ENCODE results near the gene TAS2R40. TPM values are rescaled to one million over a fixed set of nuclear protein-coding genes. Genes with fewer than 3 reads are reported as not detected.
"Not testable (repeated sequence)": the region's sequence is repeated elsewhere in the genome, so short reads cannot be mapped to it uniquely, and the experiment has no call there.

The TAS2R40 gene
- polyA plus RNA-seq, 2 of the 4 experiments (the other 2 are of a cell fraction), result not detected

DNA sequence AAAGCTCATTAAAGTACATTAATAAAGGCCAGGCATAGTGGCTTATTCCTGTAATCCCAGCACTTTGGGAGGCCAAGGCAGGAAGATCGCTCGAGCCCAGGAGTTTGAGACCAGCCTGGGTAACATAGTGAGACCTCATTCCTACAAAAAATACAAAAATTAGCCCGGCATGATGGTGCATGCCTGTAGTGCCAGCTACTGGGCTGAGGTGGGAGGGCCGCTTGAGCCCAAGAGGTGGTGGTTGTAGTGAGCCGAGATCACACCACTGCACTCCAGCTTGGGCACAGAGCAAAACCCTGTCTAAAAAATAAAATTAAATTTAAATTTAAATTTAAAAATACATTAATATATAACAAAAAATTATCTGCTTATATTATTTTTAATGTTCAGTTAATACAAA, 45.7 kb upstream of the TAS2R40 start (continued):
- TF ChIP-seq ATOH8 (CRISPR knock-in tag; IDR thresholded peaks at IDR 0.05; ENCODE audit: low read depth), result no peak
- TF ChIP-seq, protein P1, sequence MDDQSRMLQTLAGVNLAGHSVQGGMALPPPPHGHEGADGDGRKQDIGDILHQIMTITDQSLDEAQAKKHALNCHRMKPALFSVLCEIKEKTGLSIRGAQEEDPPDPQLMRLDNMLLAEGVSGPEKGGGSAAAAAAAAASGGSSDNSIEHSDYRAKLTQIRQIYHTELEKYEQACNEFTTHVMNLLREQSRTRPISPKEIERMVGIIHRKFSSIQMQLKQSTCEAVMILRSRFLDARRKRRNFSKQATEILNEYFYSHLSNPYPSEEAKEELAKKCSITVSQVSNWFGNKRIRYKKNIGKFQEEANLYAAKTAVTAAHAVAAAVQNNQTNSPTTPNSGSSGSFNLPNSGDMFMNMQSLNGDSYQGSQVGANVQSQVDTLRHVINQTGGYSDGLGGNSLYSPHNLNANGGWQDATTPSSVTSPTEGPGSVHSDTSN (IDR thresholded peaks at IDR 0.05), result no peak
- TF ChIP-seq POLR2A (IDR thresholded peaks at IDR 0.05; ENCODE audit: low read length), result no peak

DNA sequence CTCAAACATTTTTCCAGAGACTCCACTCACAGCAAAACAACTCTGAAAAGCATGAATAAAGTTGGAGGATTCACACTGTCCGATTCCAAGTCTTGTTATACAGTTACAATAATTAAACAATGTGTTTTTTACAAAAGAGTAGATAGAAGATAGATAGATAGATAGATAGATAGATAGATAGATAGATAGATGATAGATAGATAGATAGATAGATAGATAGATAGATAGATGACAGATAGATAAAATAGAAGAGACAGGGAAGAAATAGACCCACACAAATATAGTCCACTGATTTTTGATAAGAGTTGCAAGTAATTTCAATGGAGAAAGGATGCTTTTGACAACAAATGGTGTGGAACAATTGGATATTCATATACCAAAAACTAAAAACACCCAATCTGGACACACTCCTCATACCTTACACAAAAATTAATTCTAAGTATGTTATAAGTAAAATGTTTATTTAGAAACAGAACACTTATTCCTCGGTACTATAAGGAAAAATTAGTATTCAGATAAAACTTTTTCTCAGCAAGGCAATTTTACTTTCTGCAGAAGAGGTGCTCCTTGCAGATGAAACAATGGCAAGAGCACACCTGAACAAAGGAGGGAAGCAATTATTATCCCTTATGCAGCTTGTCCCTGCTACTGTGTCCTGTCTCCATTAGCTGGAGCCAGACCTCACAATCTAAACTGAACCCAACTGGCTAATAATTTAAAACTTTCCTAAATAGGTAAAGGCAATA, 44.3 kb upstream of the TAS2R40 start:
- peaks cover 10% of the 10 kb centered on the region; the same call in 2 of the 3 replicates for H3K9me3 ChIP-seq
- 0 out of 3 replicates have a peak, but pooled peaks cover 3% of the 10 kb centered on the region for H3K4me1 ChIP-seq
- no peak overlapping the region for H3K27ac ChIP-seq
- ChIA-PET POLR2A (no interaction called here), CTCF (no interaction called here)
- no peak for FAIRE-seq
- 8% methylated on average over 2 of the region's 2 CpGs for WGBS (ENCODE audit: missing lambda C conversion rate)
- DNase-seq (ENCODE audit: low read depth in 1 of 2, low spot score in 1 of 2), result no peak
- H3K4me2 ChIP-seq, result no peak overlapping the region
- no peak overlapping the region for H3K4me3 ChIP-seq
- TF ChIP-seq JUN (IDR thresholded peaks at IDR 0.05), result no peak
- TF ChIP-seq POLR2AphosphoS2 (conservative IDR thresholded peaks at IDR 0.05; ENCODE audit: low read length), result no peak
- TF ChIP-seq, protein P2, sequence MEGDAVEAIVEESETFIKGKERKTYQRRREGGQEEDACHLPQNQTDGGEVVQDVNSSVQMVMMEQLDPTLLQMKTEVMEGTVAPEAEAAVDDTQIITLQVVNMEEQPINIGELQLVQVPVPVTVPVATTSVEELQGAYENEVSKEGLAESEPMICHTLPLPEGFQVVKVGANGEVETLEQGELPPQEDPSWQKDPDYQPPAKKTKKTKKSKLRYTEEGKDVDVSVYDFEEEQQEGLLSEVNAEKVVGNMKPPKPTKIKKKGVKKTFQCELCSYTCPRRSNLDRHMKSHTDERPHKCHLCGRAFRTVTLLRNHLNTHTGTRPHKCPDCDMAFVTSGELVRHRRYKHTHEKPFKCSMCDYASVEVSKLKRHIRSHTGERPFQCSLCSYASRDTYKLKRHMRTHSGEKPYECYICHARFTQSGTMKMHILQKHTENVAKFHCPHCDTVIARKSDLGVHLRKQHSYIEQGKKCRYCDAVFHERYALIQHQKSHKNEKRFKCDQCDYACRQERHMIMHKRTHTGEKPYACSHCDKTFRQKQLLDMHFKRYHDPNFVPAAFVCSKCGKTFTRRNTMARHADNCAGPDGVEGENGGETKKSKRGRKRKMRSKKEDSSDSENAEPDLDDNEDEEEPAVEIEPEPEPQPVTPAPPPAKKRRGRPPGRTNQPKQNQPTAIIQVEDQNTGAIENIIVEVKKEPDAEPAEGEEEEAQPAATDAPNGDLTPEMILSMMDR (IDR thresholded peaks at IDR 0.05), result no peak
- no peak for ATAC-seq

DNA sequence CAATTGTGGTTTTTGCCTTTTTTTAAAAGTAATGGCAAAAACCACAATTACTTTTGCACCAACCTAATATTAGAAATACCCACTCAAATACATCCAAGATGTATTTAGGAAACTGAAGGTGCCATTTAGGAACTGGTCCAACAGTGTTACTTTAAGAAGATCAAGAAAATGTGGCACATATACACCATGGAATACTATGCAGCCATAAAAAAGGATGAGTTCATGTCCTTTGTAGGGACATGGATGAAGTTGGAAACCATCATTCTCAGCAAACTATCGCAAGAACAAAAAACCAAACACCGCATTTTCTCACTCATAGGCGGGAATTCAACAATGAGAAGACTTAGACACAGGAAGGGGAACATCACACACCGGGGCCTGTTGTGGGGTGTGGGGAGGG, 41.1 kb upstream of the TAS2R40 start:
- POLR2A ChIA-PET; H3K4me3 ChIP-seq; DNase-seq (ENCODE audit: low read depth in 1 of 2, low spot score in 1 of 2); H3K27ac ChIP-seq; H3K4me2 ChIP-seq; H3K4me1 ChIP-seq; ATAC-seq; FAIRE-seq: not testable (repeated sequence)
- CTCF ChIA-PET, result interaction anchor here (1.0 kb wide), 1 partner anchor 173 kb away, joined by 3 read pairs; no protein-coding TSS in a partner anchor
- WGBS (ENCODE audit: missing lambda C conversion rate), result 46% methylated on average over 4 of the region's 4 CpGs
- H3K9me3 ChIP-seq, result peaks cover 10% of the 10 kb centered on the region; the same call in 2 of the 3 replicates

- no peak overlapping the region for H3K4me3 ChIP-seq
- ATAC-seq, result no peak
- WGBS (ENCODE audit: missing lambda C conversion rate), result 48% methylated on average over 2 of the region's 2 CpGs
- POLR2A ChIA-PET, result no interaction called here
- no peak for FAIRE-seq
- H3K9me3 ChIP-seq, result peaks cover 10% of the 10 kb centered on the region; the same call in 2 of the 3 replicates
- no peak overlapping the region for H3K27ac ChIP-seq
- H3K4me1 ChIP-seq, result no peaks in the 10 kb centered on the region
- CTCF ChIA-PET, result interaction anchor here (1.0 kb wide), 1 partner anchor 173 kb away, joined by 3 read pairs; no protein-coding TSS in a partner anchor
- H3K4me2 ChIP-seq, result no peak overlapping the region
- no peak for DNase-seq (ENCODE audit: low read depth in 1 of 2, low spot score in 1 of 2)
- TF ChIP-seq, protein P1 (IDR thresholded peaks at IDR 0.05), result no peak
- no peak for TF ChIP-seq MAZ (IDR thresholded peaks at IDR 0.05; ENCODE audit: borderline replicate concordance, low read depth, low read length)
- TF ChIP-seq CBX8 (IDR thresholded peaks at IDR 0.05), result no peak
- TF ChIP-seq, protein P3, sequence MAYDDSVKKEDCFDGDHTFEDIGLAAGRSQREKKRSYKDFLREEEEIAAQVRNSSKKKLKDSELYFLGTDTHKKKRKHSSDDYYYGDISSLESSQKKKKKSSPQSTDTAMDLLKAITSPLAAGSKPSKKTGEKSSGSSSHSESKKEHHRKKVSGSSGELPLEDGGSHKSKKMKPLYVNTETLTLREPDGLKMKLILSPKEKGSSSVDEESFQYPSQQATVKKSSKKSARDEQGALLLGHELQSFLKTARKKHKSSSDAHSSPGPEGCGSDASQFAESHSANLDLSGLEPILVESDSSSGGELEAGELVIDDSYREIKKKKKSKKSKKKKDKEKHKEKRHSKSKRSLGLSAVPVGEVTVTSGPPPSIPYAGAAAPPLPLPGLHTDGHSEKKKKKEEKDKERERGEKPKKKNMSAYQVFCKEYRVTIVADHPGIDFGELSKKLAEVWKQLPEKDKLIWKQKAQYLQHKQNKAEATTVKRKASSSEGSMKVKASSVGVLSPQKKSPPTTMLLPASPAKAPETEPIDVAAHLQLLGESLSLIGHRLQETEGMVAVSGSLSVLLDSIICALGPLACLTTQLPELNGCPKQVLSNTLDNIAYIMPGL (CRISPR knock-in tag; IDR thresholded peaks at IDR 0.05; ENCODE audit: borderline replicate concordance), result no peak
- no peak for TF ChIP-seq FOSL2 (IDR thresholded peaks at IDR 0.05)
- TF ChIP-seq FOSL2 (CRISPR knock-in tag; IDR thresholded peaks at IDR 0.05), result no peak
- no peak for TF ChIP-seq CHD2 (IDR thresholded peaks at IDR 0.05; ENCODE audit: low read length, partially characterized antibody)
- no peak for TF ChIP-seq RFX5 (IDR thresholded peaks at IDR 0.05)
- no peak for TF ChIP-seq NFE2L2 (conservative IDR thresholded peaks at IDR 0.05; ENCODE audit: low read length)
- no peak for TF ChIP-seq NR3C1 (IDR thresholded peaks at IDR 0.05)
- TF ChIP-seq EHF (CRISPR knock-in tag; IDR thresholded peaks at IDR 0.05), result no peak
- TF ChIP-seq GATA3 (IDR thresholded peaks at IDR 0.05; ENCODE audit: borderline replicate concordance), result no peak
- no peak for TF ChIP-seq ZFP36 (IDR thresholded peaks at IDR 0.05; ENCODE audit: borderline replicate concordance, partially characterized antibody)
- TF ChIP-seq RARB (CRISPR knock-in tag; IDR thresholded peaks at IDR 0.05), result no peak
- no peak for TF ChIP-seq REST (IDR thresholded peaks at IDR 0.05)
- TF ChIP-seq HEYL (CRISPR knock-in tag; IDR thresholded peaks at IDR 0.05), result no peak
Measured at GRCh38 chr7:143181349-143181748, 40.5 kb upstream of the TAS2R40 start.

Data from A549 (cell line).